ENCODE results near the gene MTPN. TPM values are rescaled to one million over a fixed set of nuclear protein-coding genes. Genes with fewer than 3 reads are reported as not detected.

The MTPN gene
- total RNA-seq, 2 experiments from 2014 or later = 91.3 to 281 TPM

DNA sequence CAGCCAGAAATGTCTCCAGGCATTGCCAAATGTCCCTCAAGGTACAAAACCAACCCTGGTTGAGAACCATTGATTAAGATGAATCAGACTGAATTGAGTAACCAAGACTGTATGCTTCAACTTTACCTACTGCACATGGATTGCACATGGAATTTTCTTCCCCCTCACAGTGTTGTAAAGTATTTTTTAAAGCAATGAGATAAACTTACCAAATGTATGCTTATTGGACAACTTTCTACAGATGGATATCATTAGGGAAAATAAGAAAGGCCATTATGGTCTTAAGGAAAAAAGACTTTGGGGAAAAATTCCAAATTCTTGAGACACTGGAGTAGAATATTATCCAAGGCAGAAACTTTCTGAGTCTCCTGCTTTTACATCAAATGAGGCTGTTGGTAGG lies 20.9 kb upstream of the MTPN start:
- no peaks in the 10 kb centered on the region for H3K4me1 ChIP-seq (ENCODE audit: insufficient read depth, low read length, poor library complexity, severe bottlenecking)
- no peak overlapping the region for H3K27ac ChIP-seq (ENCODE audit: low read depth, low read length, poor library complexity, severe bottlenecking)
- POLR2A ChIA-PET = interaction anchor here (2.6 kb wide), 1 partner anchor 8 kb away, joined by 16 read pairs; no protein-coding TSS in a partner anchor
- CTCF ChIA-PET (ENCODE audit: unreplicated experiment) = no interaction called here
- H3K9me3 ChIP-seq (ENCODE audit: low read length) = no peaks in the 10 kb centered on the region; the same call in 1 of the 2 replicates
- H3K79me2 ChIP-seq (ENCODE audit: insufficient read depth, low read depth, low read length) = no peaks in the 10 kb centered on the region
- no peak overlapping the region for H2AFZ ChIP-seq (ENCODE audit: low read length)
- H3K9me2 ChIP-seq (ENCODE audit: insufficient read depth, low read length) = no peaks in the 10 kb centered on the region
- H4K20me1 ChIP-seq (ENCODE audit: insufficient read depth, low read length) = no peaks in the 10 kb centered on the region
- no peak for TF ChIP-seq EZH2phosphoT487 (IDR thresholded peaks at IDR 0.05; ENCODE audit: borderline replicate concordance, low read depth, low read length)
- TF ChIP-seq, protein P1, sequence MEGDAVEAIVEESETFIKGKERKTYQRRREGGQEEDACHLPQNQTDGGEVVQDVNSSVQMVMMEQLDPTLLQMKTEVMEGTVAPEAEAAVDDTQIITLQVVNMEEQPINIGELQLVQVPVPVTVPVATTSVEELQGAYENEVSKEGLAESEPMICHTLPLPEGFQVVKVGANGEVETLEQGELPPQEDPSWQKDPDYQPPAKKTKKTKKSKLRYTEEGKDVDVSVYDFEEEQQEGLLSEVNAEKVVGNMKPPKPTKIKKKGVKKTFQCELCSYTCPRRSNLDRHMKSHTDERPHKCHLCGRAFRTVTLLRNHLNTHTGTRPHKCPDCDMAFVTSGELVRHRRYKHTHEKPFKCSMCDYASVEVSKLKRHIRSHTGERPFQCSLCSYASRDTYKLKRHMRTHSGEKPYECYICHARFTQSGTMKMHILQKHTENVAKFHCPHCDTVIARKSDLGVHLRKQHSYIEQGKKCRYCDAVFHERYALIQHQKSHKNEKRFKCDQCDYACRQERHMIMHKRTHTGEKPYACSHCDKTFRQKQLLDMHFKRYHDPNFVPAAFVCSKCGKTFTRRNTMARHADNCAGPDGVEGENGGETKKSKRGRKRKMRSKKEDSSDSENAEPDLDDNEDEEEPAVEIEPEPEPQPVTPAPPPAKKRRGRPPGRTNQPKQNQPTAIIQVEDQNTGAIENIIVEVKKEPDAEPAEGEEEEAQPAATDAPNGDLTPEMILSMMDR (conservative IDR thresholded peaks at IDR 0.05; ENCODE audit: low read length) = no peak
- BruUV-seq (replicated peaks) = no TSS peak
- H3K36me3 ChIP-seq (ENCODE audit: insufficient read depth, low read length) = no peaks in the 10 kb centered on the region
- no peak overlapping the region for H3K4me2 ChIP-seq (ENCODE audit: low read length)
- DNase-seq (ENCODE audit: low spot score) = no peak
- intact Hi-C loops (cut with micrococcal nuclease; ENCODE audit: unreplicated experiment) = no loop called here
- no peak overlapping the region for H3K4me3 ChIP-seq (ENCODE audit: low read depth, low read length, poor library complexity, severe bottlenecking)

DNA sequence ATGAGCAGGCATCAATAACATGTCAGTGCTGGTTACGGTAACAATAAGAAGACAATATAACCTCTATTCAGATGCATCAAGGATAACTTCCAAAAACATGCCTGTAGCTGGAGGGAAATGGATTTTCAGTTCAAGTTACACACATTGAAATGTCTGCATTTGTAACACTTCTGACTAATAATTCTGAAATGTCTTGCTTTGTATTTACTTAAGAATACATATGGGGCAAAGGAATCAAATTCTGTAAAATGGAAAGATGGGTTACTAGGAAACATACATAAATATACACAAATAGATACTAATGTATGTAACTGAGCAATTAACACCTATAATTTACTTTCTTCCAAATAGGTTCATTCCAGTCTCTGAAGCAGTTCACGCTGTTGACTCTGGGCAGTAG lies 18.6 kb upstream of the MTPN start:
- Histone ChIP-seq H3K36me3 (ENCODE audit: insufficient read depth, low read length) (no peaks in the 10 kb centered on the region), H3K9me2 (ENCODE audit: insufficient read depth, low read length) (no peaks in the 10 kb centered on the region), H3K4me3 (ENCODE audit: low read depth, low read length, poor library complexity, severe bottlenecking) (no peak overlapping the region), H2AFZ (ENCODE audit: low read length) (no peak overlapping the region), H3K79me2 (ENCODE audit: insufficient read depth, low read depth, low read length) (no peaks in the 10 kb centered on the region), H3K4me2 (ENCODE audit: low read length) (no peak overlapping the region), H3K4me1 (ENCODE audit: insufficient read depth, low read length, poor library complexity, severe bottlenecking) (no peaks in the 10 kb centered on the region), H4K20me1 (ENCODE audit: insufficient read depth, low read length) (no peaks in the 10 kb centered on the region), H3K9me3 (ENCODE audit: low read length) (no peaks in the 10 kb centered on the region; the same call in 1 of the 2 replicates), H3K27ac (ENCODE audit: low read depth, low read length, poor library complexity, severe bottlenecking) (no peak overlapping the region)
- POLR2A ChIA-PET = interaction anchor here (0.7 to 1.6 kb wide), 3 partner anchors 12 to 17 kb away, joined by 3 to 5 read pairs (median 3); no protein-coding TSS in a partner anchor
- BruUV-seq (replicated peaks) = no TSS peak
- intact Hi-C loops (cut with micrococcal nuclease; ENCODE audit: unreplicated experiment) = no loop called here
- DNase-seq (ENCODE audit: low spot score) = no peak
- no peak for TF ChIP-seq EZH2phosphoT487 (IDR thresholded peaks at IDR 0.05; ENCODE audit: borderline replicate concordance, low read depth, low read length)
- TF ChIP-seq, protein P1 (conservative IDR thresholded peaks at IDR 0.05; ENCODE audit: low read length) = no peak
- CTCF ChIA-PET (ENCODE audit: unreplicated experiment) = no interaction called here

DNA sequence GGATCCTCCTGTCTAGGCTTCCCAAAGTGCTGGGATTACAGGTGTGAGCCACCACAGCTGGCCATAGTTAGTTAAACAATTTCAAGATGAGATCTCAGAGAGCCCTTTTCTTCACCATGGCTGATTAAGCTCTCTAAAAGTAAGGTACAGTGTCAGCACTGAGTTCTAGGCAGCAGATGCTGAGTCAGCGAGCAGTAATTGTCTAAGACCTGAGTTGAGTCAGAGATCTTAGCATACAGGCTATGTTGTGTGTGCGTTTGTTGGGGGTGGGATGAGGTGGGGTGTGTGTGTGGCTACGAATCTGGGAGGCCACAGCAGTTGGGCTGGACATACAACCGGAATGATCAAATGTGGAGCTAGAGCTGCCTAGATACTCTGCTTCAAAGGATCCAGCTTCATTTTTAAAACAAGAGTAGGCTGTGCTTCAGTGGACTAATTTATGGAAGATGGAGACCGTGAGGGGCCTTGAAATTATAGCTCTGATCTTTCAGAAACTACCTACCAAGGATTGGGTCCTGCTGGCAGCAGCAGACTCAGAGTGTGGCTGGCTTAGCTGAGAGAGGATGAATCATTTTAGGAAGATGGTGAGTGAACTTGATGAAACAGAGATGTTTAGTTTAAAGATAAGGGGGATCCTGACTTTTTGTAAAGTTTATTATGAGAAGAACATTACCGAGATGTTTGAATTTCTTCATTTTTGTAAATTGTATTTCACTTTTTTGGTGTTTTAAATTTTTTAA lies 17.5 kb upstream of the MTPN start:
- H3K79me2 ChIP-seq (ENCODE audit: insufficient read depth, low read depth, low read length) = no peaks in the 10 kb centered on the region
- H3K4me3 ChIP-seq (ENCODE audit: low read depth, low read length, poor library complexity, severe bottlenecking) = no peak overlapping the region
- H2AFZ ChIP-seq (ENCODE audit: low read length) = no peak overlapping the region
- intact Hi-C loops (cut with micrococcal nuclease; ENCODE audit: unreplicated experiment) = no loop called here
- no peaks in the 10 kb centered on the region for H3K36me3 ChIP-seq (ENCODE audit: insufficient read depth, low read length)
- DNase-seq (ENCODE audit: low spot score) = no peak
- no TSS peak for BruUV-seq (replicated peaks)
- no peaks in the 10 kb centered on the region for H3K4me1 ChIP-seq (ENCODE audit: insufficient read depth, low read length, poor library complexity, severe bottlenecking)
- H3K4me2 ChIP-seq (ENCODE audit: low read length) = no peak overlapping the region
- no peaks in the 10 kb centered on the region for H3K9me2 ChIP-seq (ENCODE audit: insufficient read depth, low read length)
- CTCF ChIA-PET (ENCODE audit: unreplicated experiment) = no interaction called here
- no peaks in the 10 kb centered on the region for H4K20me1 ChIP-seq (ENCODE audit: insufficient read depth, low read length)
- no peak overlapping the region for H3K27ac ChIP-seq (ENCODE audit: low read depth, low read length, poor library complexity, severe bottlenecking)
- TF ChIP-seq, protein P1 (conservative IDR thresholded peaks at IDR 0.05; ENCODE audit: low read length) = no peak
- no peak for TF ChIP-seq EZH2phosphoT487 (IDR thresholded peaks at IDR 0.05; ENCODE audit: borderline replicate concordance, low read depth, low read length)
- POLR2A ChIA-PET = interaction anchor here (0.6 to 1.6 kb wide), 5 partner anchors 9 to 209 kb away, joined by 3 to 6 read pairs (median 5); no protein-coding TSS in a partner anchor
- no peaks in the 10 kb centered on the region; the same call in 1 of the 2 replicates for H3K9me3 ChIP-seq (ENCODE audit: low read length)

Measured in OCI-LY7 (cell line).